Activated CD4-positive, CD25-positive, alpha-beta regulatory T cell treated with anti-CD3 and anti-CD28 coated beads, Interleukin-2, amount 50 U/mL, for 24 hours (primary cell): Measurements from ENCODE around the gene RAPSN.

Experiments used
- ATAC-seq, 2 donors: fragments of 150-1000 bp; cut with Tn5 transposase; one replicate each; pipeline ENCODE4 v1.10.0; 2021; ENCODE audit warnings: mild to moderate bottlenecking in 1 of 2, moderate library complexity in 1 of 2

The RAPSN gene

GRCh38 chr11:47464483-47464882, 15.5 kb upstream of the RAPSN start:
- ATAC-seq = peak; percentile 32 to 38

- no peak for ATAC-seq
Measured at GRCh38 chr11:47461876-47462275, 12.9 kb upstream of the RAPSN start.

GRCh38 chr11:47460571-47461235, 11.8 kb upstream of the RAPSN start:
- no peak for ATAC-seq

- ATAC-seq = peak; percentile 83 to 91
Measured at GRCh38 chr11:47454258-47454671, 5.3 kb upstream of the RAPSN start.

- ATAC-seq = no peak
Measured at GRCh38 chr11:47453365-47453764, 4.4 kb upstream of the RAPSN start.

GRCh38 chr11:47451990-47452389, 3.1 kb upstream of the RAPSN start:
- ATAC-seq = no peak

- ATAC-seq = no peak
Measured at GRCh38 chr11:47451436-47451835, 2.5 kb upstream of the RAPSN start.

- ATAC-seq = no peak
Measured at GRCh38 chr11:47449541-47449940, 605 bp upstream of the RAPSN start.

- no peak for ATAC-seq
Measured at GRCh38 chr11:47447906-47448305, 1.0 kb downstream of the RAPSN start.

GRCh38 chr11:47446833-47447232, 2.1 kb downstream of the RAPSN start:
- ATAC-seq = no peak

- no peak for ATAC-seq
Measured at GRCh38 chr11:47445840-47446239, 3.1 kb downstream of the RAPSN start.

GRCh38 chr11:47443817-47444216, 5.1 kb downstream of the RAPSN start:
- ATAC-seq = no peak

- ATAC-seq = no peak
Measured at GRCh38 chr11:47443028-47443700, 5.8 kb downstream of the RAPSN start.

GRCh38 chr11:47442514-47442913, 6.4 kb downstream of the RAPSN start:
- ATAC-seq = no peak

GRCh38 chr11:47441421-47441820, 7.5 kb downstream of the RAPSN start:
- no peak for ATAC-seq

GRCh38 chr11:47440054-47440476, 8.9 kb downstream of the RAPSN start:
- ATAC-seq = no peak

- no peak for ATAC-seq
Measured at GRCh38 chr11:47438721-47439120, 10.2 kb downstream of the RAPSN start.

GRCh38 chr11:47437746-47438418, 11.1 kb downstream of the RAPSN start:
- no peak for ATAC-seq

GRCh38 chr11:47437218-47437745, 11.7 kb downstream of the RAPSN start:
- no peak for ATAC-seq

GRCh38 chr11:47436726-47437125, 12.2 kb downstream of the RAPSN start:
- ATAC-seq = no peak

- ATAC-seq = no peak
Measured at GRCh38 chr11:47435687-47436086, 13.2 kb downstream of the RAPSN start.

- no peak for ATAC-seq
Measured at GRCh38 chr11:47434011-47434786, 14.7 kb downstream of the RAPSN start.

GRCh38 chr11:47433157-47433556, 15.8 kb downstream of the RAPSN start:
- ATAC-seq = no peak
